ENCODE data around the gene TMEM35B. TPM values are rescaled to one million over a fixed set of nuclear protein-coding genes. Genes with fewer than 3 reads are reported as not detected.
"Not testable (repeated sequence)": the region's sequence is repeated elsewhere in the genome, so short reads cannot be mapped to it uniquely, and the experiment has no call there.

Gene TMEM35B
- total RNA-seq, 1 experiment from 2014 or later: 18.7 TPM

- H3K4me1 ChIP-seq (ENCODE audit: control insufficient read depth, insufficient read depth, low read length): no peaks in the 10 kb centered on the region
- in situ Hi-C loops (cut with HindIII; ENCODE audit: low pct_unique_long_range_greater_than_20kb, low sequenced_read_pairs): no loop called here
- ATAC-seq: no peak
- ChIA-PET CTCF (no interaction called here), POLR2A (interaction anchor here (0.7 kb wide), 1 partner anchor 570 kb away, joined by 10 read pairs; no protein-coding TSS in a partner anchor)
- peaks cover 5% of the 10 kb centered on the region; the same call in 1 of the 2 replicates for H3K27me3 ChIP-seq (ENCODE audit: control insufficient read depth, insufficient read depth, low read length)
- no peak for DNase-seq (ENCODE audit: low read depth, low spot score)
- TF ChIP-seq TCF7L2 (IDR thresholded peaks at IDR 0.05; ENCODE audit: low read depth, low read length) (no peak), SIN3A (IDR thresholded peaks at IDR 0.05; ENCODE audit: borderline replicate concordance, insufficient read depth, low read depth, low read length) (no peak), POLR2AphosphoS5 (IDR thresholded peaks at IDR 0.05; ENCODE audit: low read depth, low read length) (no peak)
- TF ChIP-seq, protein P1, sequence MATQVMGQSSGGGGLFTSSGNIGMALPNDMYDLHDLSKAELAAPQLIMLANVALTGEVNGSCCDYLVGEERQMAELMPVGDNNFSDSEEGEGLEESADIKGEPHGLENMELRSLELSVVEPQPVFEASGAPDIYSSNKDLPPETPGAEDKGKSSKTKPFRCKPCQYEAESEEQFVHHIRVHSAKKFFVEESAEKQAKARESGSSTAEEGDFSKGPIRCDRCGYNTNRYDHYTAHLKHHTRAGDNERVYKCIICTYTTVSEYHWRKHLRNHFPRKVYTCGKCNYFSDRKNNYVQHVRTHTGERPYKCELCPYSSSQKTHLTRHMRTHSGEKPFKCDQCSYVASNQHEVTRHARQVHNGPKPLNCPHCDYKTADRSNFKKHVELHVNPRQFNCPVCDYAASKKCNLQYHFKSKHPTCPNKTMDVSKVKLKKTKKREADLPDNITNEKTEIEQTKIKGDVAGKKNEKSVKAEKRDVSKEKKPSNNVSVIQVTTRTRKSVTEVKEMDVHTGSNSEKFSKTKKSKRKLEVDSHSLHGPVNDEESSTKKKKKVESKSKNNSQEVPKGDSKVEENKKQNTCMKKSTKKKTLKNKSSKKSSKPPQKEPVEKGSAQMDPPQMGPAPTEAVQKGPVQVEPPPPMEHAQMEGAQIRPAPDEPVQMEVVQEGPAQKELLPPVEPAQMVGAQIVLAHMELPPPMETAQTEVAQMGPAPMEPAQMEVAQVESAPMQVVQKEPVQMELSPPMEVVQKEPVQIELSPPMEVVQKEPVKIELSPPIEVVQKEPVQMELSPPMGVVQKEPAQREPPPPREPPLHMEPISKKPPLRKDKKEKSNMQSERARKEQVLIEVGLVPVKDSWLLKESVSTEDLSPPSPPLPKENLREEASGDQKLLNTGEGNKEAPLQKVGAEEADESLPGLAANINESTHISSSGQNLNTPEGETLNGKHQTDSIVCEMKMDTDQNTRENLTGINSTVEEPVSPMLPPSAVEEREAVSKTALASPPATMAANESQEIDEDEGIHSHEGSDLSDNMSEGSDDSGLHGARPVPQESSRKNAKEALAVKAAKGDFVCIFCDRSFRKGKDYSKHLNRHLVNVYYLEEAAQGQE (IDR thresholded peaks at IDR 0.05; ENCODE audit: insufficient read depth in 1 of 2, low read depth in 2 of 2, low read length in 1 of 2): no peak
- TF ChIP-seq, protein P2, sequence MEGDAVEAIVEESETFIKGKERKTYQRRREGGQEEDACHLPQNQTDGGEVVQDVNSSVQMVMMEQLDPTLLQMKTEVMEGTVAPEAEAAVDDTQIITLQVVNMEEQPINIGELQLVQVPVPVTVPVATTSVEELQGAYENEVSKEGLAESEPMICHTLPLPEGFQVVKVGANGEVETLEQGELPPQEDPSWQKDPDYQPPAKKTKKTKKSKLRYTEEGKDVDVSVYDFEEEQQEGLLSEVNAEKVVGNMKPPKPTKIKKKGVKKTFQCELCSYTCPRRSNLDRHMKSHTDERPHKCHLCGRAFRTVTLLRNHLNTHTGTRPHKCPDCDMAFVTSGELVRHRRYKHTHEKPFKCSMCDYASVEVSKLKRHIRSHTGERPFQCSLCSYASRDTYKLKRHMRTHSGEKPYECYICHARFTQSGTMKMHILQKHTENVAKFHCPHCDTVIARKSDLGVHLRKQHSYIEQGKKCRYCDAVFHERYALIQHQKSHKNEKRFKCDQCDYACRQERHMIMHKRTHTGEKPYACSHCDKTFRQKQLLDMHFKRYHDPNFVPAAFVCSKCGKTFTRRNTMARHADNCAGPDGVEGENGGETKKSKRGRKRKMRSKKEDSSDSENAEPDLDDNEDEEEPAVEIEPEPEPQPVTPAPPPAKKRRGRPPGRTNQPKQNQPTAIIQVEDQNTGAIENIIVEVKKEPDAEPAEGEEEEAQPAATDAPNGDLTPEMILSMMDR (IDR thresholded peaks at IDR 0.05): no peak
- no peak overlapping the region for H3K27ac ChIP-seq (ENCODE audit: low read length)
- no peak overlapping the region for H3K4me3 ChIP-seq (ENCODE audit: low read depth in 2 of 2, low read length in 2 of 2)
- BruUV-seq (replicated peaks): no TSS peak
- intact Hi-C loops (cut with micrococcal nuclease; ENCODE audit: unreplicated experiment): no loop called here
- no peaks in the 10 kb centered on the region for H3K36me3 ChIP-seq (ENCODE audit: control insufficient read depth, insufficient read depth, low read length)
- H3K9me3 ChIP-seq (ENCODE audit: control insufficient read depth, insufficient read depth, low read depth, low read length): no peaks in the 10 kb centered on the region
Measured at GRCh38 chr1:34946211-34946610, 38.9 kb downstream of the TMEM35B start.

DNA sequence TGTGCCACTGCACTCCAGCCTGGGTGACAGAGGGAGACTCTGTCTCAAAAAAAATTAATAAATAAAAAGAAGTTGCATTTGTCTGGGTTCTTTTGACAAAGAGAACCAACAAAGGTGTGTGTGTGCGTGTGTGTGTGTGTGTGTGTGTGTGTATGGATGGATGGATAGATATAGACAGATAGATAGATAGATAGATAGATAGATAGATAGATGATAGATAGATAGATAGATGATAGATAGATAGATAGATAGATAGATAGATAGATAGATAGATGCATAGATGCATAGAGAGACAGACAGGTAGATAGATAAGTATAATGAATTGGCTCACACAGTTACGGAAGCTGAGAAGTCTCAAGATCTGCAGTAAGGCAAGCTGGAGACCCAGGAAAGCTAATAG lies 43.3 kb downstream of the TMEM35B start:
- intact Hi-C loops (cut with micrococcal nuclease; ENCODE audit: unreplicated experiment); ATAC-seq; H3K9me3 ChIP-seq (ENCODE audit: control insufficient read depth, insufficient read depth, low read depth, low read length); DNase-seq (ENCODE audit: low read depth, low spot score); H3K27ac ChIP-seq (ENCODE audit: low read length); POLR2A ChIA-PET; in situ Hi-C loops (cut with HindIII; ENCODE audit: low pct_unique_long_range_greater_than_20kb, low sequenced_read_pairs); BruUV-seq (replicated peaks); H3K27me3 ChIP-seq (ENCODE audit: control insufficient read depth, insufficient read depth, low read length); H3K4me1 ChIP-seq (ENCODE audit: control insufficient read depth, insufficient read depth, low read length); H3K4me3 ChIP-seq (ENCODE audit: low read depth in 2 of 2, low read length in 2 of 2); H3K36me3 ChIP-seq (ENCODE audit: control insufficient read depth, insufficient read depth, low read length); CTCF ChIA-PET: not testable (repeated sequence)

Other genes starting within 250 kb of the TMEM35B start
- not detected for gene GJB5, start 230.3 kb downstream of the TMEM35B start, total RNA-seq (2021; ENCODE audit: unreplicated experiment)
- not detected for gene GJB4, start 225.6 kb downstream of the TMEM35B start, total RNA-seq (2021; ENCODE audit: unreplicated experiment)
- gene GJB3, start 204.1 kb downstream of the TMEM35B start, total RNA-seq (2021; ENCODE audit: unreplicated experiment): 0.15 TPM
- gene GJA4, start 192.3 kb downstream of the TMEM35B start, total RNA-seq (2021; ENCODE audit: unreplicated experiment): not detected
- gene SMIM12, start 125.6 kb downstream of the TMEM35B start, total RNA-seq (2021; ENCODE audit: unreplicated experiment): 47.5 TPM
- 0.87 TPM for gene DLGAP3, start 55.7 kb downstream of the TMEM35B start, total RNA-seq (2021; ENCODE audit: unreplicated experiment)
- gene ZMYM6, start 46.6 kb upstream of the TMEM35B start, total RNA-seq (2021; ENCODE audit: unreplicated experiment): 21.8 TPM
- 39.1 TPM for gene ZMYM1, start 94.0 kb upstream of the TMEM35B start, total RNA-seq (2021; ENCODE audit: unreplicated experiment)
- 266 TPM for gene SFPQ, start 207.8 kb upstream of the TMEM35B start, total RNA-seq (2021; ENCODE audit: unreplicated experiment)